H1 (cell line): ENCODE results near the gene EPS8. TPM values are rescaled to one million over a fixed set of nuclear protein-coding genes. Genes with fewer than 3 reads are reported as not detected.

Experiments used
- EP300 ChIP-seq, 2 experiments: IDR thresholded peaks; 1 replicate in 1 of 2; 2 replicates in 1 of 2; pipeline ENCODE4 v1.6.1; 2011 to 2012; ENCODE audit warnings: low read depth in 2 of 2, low read length in 2 of 2, mild to moderate bottlenecking in 2 of 2, borderline replicate concordance in 1 of 2, inconsistent platforms in 1 of 2, moderate library complexity in 1 of 2
- KDM4A ChIP-seq: IDR thresholded peaks from one replicate; pipeline ENCODE4 v1.7.1; 2012; ENCODE audit warnings: low read depth, mild to moderate bottlenecking, moderate library complexity, low read length, inconsistent platforms; ENCODE audit not compliant: severe bottlenecking
- POU5F1 ChIP-seq: IDR thresholded peaks from 2 replicates; pipeline ENCODE4 v1.6.1; 2011; ENCODE audit warnings: low read depth, mild to moderate bottlenecking, low read length, moderate library complexity
- polyA plus RNA-seq, 7 experiments: library from polyadenylated mRNA; depleted of rRNA in 3 of 7; stranded (reverse) in 5 of 7; unstranded in 2 of 7; fragments of >200 nt in 5 of 7; fragments of 200-250 nt in 2 of 7; gene quantifications; 1 replicate in 5 of 7; 2 replicates in 1 of 7; 4 replicates in 1 of 7; pipeline versions ENCODE4 v1.2.1 to v1.2.3, GENCODE V29; 2011 to 2013; ENCODE audit warnings: missing spikeins in 2 of 7, mixed read lengths in 2 of 7
- total RNA-seq: library from RNA; stranded (reverse); fragmentation: NEBNext Ultra II Directional; extraction: Animal tissue kit (Norgen Biotek cat#: 25700); gene quantifications from 2 replicates; pipeline ENCODE4 v1.2.1, GENCODE V29; 2021

Gene EPS8
- total and polyA plus RNA-seq, 2 of the 8 experiments (the other 6 are each of a cell fraction or from before 2014, with no cell fraction given): 3.0 to 4.6 TPM

GRCh38 chr12:15722951-15723350 lies 66.2 kb downstream of the EPS8 start (continued):
- no peak for TF ChIP-seq KDM4A
- no peak for TF ChIP-seq POU5F1
- no peak for TF ChIP-seq EP300 (IDR thresholded peaks at IDR 0.05; ENCODE audit: borderline replicate concordance in 1 of 2, low read depth in 2 of 2, low read length in 2 of 2)
